GM13977 (cell line): ENCODE data around the gene MPP3.

Experiments
- DNase-seq: peaks from one replicate; pipeline ENCODE4 v3.0.0; 2012; ENCODE audit warnings: low spot score
- CTCF ChIP-seq: IDR thresholded peaks from 2 replicates; pipeline ENCODE4 v1.5.1; 2012; ENCODE audit warnings: mild to moderate bottlenecking, control low read depth; ENCODE audit not compliant: insufficient read depth; ENCODE audit errors: extremely low read depth, missing control alignments
- in situ Hi-C: fragments of 300-500 bp; cut with MboI; formaldehyde crosslinking; loops from one replicate; pipeline ENCODE4 v1.12.0; 2022; ENCODE audit warnings: low sequenced_read_pairs, low pct_unique_long_range_greater_than_20kb, mixed read lengths, inconsistent platforms; ENCODE audit not compliant: unreplicated experiment

MPP3 gene

GRCh38 chr17:43755389-43755875, 77.5 kb downstream of the MPP3 start:
- in situ Hi-C loops: no loop called here
- no peak for DNase-seq
- TF ChIP-seq CTCF: no peak

DNA sequence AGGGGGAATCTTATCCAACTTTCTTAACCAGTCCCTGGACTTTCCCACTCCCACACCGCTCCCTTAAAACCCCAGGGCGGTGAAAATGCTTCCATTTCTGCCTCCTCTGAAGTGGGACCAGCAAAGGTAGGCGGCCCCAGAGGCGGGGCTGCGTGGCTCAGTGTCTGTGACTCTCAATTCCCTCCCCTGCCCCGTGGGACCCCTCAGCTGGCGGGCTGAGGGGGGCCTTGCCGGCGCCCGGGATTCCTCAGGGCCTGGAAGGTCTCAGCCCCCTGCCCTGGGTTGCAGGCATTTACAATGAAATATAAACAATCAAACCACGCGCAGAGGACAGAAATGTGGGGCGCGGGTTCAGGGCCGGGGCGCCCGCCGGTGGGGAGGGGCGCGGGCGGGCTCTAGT, 78.0 kb downstream of the MPP3 start:
- DNase-seq: no peak
- in situ Hi-C loops: no loop called here

GRCh38 chr17:43753493-43754129, 79.3 kb downstream of the MPP3 start:
- in situ Hi-C loops: no loop called here
- no peak for TF ChIP-seq CTCF
- peak; percentile 79 for DNase-seq

More for the DNA sequence above, 78.0 kb downstream of the MPP3 start:
- no peak for TF ChIP-seq CTCF
